ENCODE data around the gene TCF12.
"Not testable (repeated sequence)": the region's sequence is repeated elsewhere in the genome, so short reads cannot be mapped to it uniquely, and the experiment has no call there.

TCF12 gene

DNA sequence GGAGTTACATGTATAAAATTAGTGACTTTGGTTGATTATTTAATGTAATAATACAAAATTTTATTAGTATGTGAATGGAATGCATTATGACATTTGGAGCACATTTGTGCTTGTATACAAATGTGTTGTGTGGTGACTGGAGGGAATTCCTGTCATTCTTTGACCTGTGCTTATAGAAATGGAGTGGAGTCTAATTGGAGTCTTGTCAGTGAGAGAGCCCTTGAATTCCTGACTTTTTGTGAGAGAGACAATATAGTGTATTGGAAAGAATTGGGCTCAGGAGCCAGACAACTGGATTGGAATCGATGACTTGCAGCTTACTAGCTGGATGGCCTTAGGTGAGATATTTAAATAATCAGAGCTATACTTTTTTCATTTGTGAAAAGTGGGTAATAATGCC, 9.4 kb downstream of the TCF12 start:
- Histone ChIP-seq H3K4me1 (ENCODE audit: insufficient read depth, insufficient read length) (no peaks in the 10 kb centered on the region), H3K27me3 (ENCODE audit: insufficient read depth, insufficient read length) (no peaks in the 10 kb centered on the region), H3K36me3 (ENCODE audit: insufficient read depth, insufficient read length, low read length) (peaks cover 39% of the 10 kb centered on the region), H3K9me3 (ENCODE audit: insufficient read depth, low read length) (no peaks in the 10 kb centered on the region), H3K4me3 (ENCODE audit: insufficient read length, low read depth) (no peak overlapping the region), H3K9ac (ENCODE audit: insufficient read length, low read depth) (no peak overlapping the region)
- DNase-seq (ENCODE audit: low read depth, low spot score), result no peak
- TF ChIP-seq SUZ12 (IDR thresholded peaks at IDR 0.05; ENCODE audit: extremely low read depth, insufficient read depth, insufficient read length), result no peak
- no peak for TF ChIP-seq ZNF274 (IDR thresholded peaks at IDR 0.05; ENCODE audit: low read depth, low read length)

DNA sequence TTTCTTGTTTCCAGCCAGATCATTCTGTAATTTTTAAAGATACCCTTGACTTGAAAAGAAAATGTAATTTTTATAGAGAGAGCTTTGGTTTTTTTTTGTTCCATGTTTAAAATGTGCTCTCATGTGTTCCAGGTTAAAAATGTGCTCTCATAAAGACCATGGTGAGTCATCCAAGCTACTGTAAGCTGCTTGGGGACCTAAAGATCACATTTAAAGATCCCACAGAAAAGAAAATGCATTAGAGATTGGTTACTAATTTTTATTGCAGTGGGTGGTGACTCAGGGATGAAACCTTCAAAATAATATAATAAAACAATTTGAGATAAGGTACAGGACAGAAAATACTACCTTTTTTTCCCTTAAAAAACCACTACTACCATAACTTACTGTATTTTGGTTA, 11.0 kb downstream of the TCF12 start:
- Histone ChIP-seq H3K36me3 (ENCODE audit: insufficient read depth, insufficient read length, low read length) (peaks cover 24% of the 10 kb centered on the region), H3K4me1 (ENCODE audit: insufficient read depth, insufficient read length) (no peaks in the 10 kb centered on the region)

DNA sequence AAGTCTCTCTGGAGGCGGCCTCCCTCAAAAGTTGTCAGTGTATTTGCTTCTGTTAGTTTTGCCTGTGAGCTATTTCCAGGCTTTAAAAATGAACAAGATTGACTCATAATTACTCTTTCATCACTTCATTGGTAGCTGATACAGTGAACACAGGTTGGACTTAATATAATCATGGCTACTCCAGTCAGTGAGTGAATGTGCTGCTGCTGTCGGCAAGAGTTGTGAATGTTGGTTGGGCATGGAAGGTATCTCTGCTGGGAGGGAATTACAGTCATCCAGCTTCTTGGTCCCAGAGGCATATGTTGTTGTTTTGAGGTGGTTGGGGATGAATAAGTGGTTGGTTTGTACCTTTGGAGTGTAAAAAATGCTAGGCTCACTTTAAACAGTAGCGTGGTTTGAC, 11.5 kb downstream of the TCF12 start:
- Histone ChIP-seq H3K4me1 (ENCODE audit: insufficient read depth, insufficient read length) (no peaks in the 10 kb centered on the region), H3K27me3 (ENCODE audit: insufficient read depth, insufficient read length) (no peaks in the 10 kb centered on the region), H3K4me3 (ENCODE audit: insufficient read length, low read depth) (no peak overlapping the region), H3K9me3 (ENCODE audit: insufficient read depth, low read length) (0 out of 2 replicates have a peak, but pooled peaks cover 4% of the 10 kb centered on the region), H3K36me3 (ENCODE audit: insufficient read depth, insufficient read length, low read length) (peaks cover 21% of the 10 kb centered on the region), H3K9ac (ENCODE audit: insufficient read length, low read depth) (no peak overlapping the region)
- TF ChIP-seq SUZ12 (IDR thresholded peaks at IDR 0.05; ENCODE audit: extremely low read depth, insufficient read depth, insufficient read length) (no peak), ZNF274 (IDR thresholded peaks at IDR 0.05; ENCODE audit: low read depth, low read length) (no peak), YY1 (IDR thresholded peaks at IDR 0.05; ENCODE audit: insufficient read depth, insufficient read length) (no peak)
- DNase-seq (ENCODE audit: low read depth, low spot score), result no peak

More for the DNA sequence above, 11.0 kb downstream of the TCF12 start:
- Histone ChIP-seq H3K27me3 (ENCODE audit: insufficient read depth, insufficient read length) (no peaks in the 10 kb centered on the region), H3K4me3 (ENCODE audit: insufficient read length, low read depth) (no peak overlapping the region), H3K9ac (ENCODE audit: insufficient read length, low read depth) (no peak overlapping the region), H3K9me3 (ENCODE audit: insufficient read depth, low read length) (no peaks in the 10 kb centered on the region)
- TF ChIP-seq YY1 (IDR thresholded peaks at IDR 0.05; ENCODE audit: insufficient read depth, insufficient read length) (no peak), ZNF274 (IDR thresholded peaks at IDR 0.05; ENCODE audit: low read depth, low read length) (no peak), SUZ12 (IDR thresholded peaks at IDR 0.05; ENCODE audit: extremely low read depth, insufficient read depth, insufficient read length) (no peak)
- no peak for DNase-seq (ENCODE audit: low read depth, low spot score)

DNA sequence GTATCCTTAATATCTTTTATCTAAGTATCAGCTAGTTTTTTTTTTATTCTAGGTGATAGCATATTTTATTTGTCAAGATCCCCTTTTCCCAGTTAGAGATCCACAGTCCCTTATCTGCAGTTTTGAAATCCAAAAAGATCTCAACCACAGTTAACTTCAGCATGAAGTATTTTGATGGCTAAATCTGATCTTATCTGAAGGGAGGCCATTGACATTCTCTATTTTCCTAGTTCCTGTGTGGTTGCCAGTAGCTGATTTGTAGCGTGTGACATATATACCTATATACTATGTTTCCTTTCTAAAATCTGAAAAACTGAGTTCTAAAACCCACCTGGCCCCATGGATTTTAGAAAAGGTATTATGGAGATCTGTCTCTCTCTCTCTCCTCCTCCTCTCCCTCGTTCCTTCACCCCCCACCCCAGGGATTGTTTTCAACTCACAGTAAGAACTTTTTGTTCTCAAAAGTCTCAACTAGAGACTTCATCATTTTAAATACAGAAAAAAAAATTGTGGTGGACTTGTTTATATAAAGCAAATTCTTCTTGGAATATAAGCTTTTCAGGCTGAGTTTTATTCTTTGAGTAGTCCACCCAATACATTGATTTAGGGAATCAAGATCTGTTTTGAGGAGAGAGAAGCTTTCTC, 12.3 kb downstream of the TCF12 start:
- Histone ChIP-seq H3K9me3 (ENCODE audit: insufficient read depth, low read length) (0 out of 2 replicates have a peak, but pooled peaks cover 12% of the 10 kb centered on the region), H3K27me3 (ENCODE audit: insufficient read depth, insufficient read length) (no peaks in the 10 kb centered on the region), H3K4me1 (ENCODE audit: insufficient read depth, insufficient read length) (no peaks in the 10 kb centered on the region), H3K4me3 (ENCODE audit: insufficient read length, low read depth) (no peak overlapping the region), H3K36me3 (ENCODE audit: insufficient read depth, insufficient read length, low read length) (peaks cover 15% of the 10 kb centered on the region), H3K9ac (ENCODE audit: insufficient read length, low read depth) (no peak overlapping the region)
- DNase-seq (ENCODE audit: low read depth, low spot score), result no peak
- TF ChIP-seq SUZ12 (IDR thresholded peaks at IDR 0.05; ENCODE audit: extremely low read depth, insufficient read depth, insufficient read length), result no peak

DNA sequence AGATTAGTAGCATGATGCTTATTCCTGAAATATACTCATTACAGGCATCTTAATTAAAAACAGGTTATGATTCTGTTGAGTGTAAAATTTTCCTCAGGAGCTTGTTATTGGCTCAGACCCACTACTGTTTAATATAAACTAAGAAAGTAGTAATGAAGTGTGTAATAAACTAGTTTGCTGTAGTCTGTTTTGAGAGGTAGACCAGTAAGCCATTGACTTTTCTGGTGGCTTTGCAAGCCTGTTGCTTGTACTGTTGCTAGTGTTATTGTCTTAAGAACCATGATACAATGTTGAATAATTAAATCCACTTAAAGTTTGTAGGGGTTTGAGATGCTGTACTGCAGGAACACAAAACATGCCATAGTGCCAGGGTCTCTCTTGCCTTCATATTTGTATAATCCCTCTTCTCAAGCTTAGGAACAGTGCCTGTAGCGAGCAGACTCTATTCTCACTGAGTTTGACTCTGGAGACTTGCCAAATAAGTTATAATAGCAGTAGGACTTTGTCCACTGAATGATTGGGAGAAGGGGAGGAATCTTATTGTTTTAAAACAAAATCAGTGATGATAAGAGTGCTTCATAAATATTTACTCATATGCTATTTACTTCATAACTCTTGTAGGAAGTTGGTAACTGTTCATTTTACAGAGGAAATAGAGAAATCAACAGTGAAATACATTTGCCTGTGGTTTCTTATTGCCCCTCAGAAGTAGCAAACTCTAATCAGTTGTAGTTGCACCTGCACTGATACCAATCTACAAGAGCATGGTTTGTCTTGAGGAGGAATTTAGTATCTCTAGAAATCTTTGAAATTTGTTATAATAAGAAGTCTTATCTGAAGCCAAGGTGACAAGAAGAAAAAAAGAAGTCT, 13.4 kb downstream of the TCF12 start:
- Histone ChIP-seq H3K9me3 (ENCODE audit: insufficient read depth, low read length) (0 out of 2 replicates have a peak, but pooled peaks cover 12% of the 10 kb centered on the region), H3K27me3 (ENCODE audit: insufficient read depth, insufficient read length) (no peaks in the 10 kb centered on the region), H3K4me3 (ENCODE audit: insufficient read length, low read depth) (no peak overlapping the region), H3K9ac (ENCODE audit: insufficient read length, low read depth) (no peak overlapping the region), H3K36me3 (ENCODE audit: insufficient read depth, insufficient read length, low read length) (peaks cover 13% of the 10 kb centered on the region), H3K4me1 (ENCODE audit: insufficient read depth, insufficient read length) (no peaks in the 10 kb centered on the region)
- no peak for DNase-seq (ENCODE audit: low read depth, low spot score)
- TF ChIP-seq SUZ12 (IDR thresholded peaks at IDR 0.05; ENCODE audit: extremely low read depth, insufficient read depth, insufficient read length) (no peak), ZNF274 (IDR thresholded peaks at IDR 0.05; ENCODE audit: low read depth, low read length) (no peak), YY1 (IDR thresholded peaks at IDR 0.05; ENCODE audit: insufficient read depth, insufficient read length) (no peak)

DNA sequence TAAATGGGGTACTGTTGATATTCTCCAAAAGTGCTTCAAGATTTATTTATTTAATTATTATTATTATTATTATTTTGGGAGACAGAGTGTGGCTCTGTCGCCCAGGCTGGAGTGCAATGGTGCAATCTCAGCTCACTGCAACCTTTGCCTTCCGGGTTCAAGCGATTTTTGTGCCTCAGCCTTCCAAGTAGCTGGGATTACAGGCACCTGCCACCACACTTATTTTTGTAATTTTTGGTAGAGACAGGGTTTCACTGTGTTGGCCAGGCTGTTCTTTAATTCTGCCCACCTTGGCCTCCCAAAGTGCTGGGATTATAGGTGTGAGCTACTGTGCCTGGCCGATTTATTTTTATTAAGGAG, 14.0 kb downstream of the TCF12 start:
- H3K4me1 ChIP-seq (ENCODE audit: insufficient read depth, insufficient read length); H3K9ac ChIP-seq (ENCODE audit: insufficient read length, low read depth); H3K4me3 ChIP-seq (ENCODE audit: insufficient read length, low read depth); DNase-seq (ENCODE audit: low read depth, low spot score); H3K27me3 ChIP-seq (ENCODE audit: insufficient read depth, insufficient read length): not testable (repeated sequence)
- Histone ChIP-seq H3K36me3 (ENCODE audit: insufficient read depth, insufficient read length, low read length) (peaks cover 13% of the 10 kb centered on the region), H3K9me3 (ENCODE audit: insufficient read depth, low read length) (0 out of 2 replicates have a peak, but pooled peaks cover 12% of the 10 kb centered on the region)

DNA sequence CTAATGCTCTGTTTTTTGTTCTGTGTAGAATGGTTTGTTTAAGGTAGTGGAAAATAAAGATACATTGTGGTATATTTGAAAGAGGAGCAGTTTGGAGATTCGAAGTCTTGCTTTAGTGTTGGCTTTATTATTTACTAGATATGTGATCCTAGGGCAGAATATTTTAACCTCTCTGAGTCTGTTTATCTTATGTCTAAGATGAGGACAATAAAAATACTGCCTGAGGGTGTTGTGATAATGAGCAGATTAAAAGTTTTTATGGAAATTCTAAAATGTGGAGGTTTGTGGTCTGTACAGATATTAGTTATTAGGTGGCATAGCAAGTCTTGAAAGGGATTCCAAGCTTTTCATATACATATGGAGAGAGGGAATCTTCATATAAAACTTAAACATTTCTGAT, 15.0 kb downstream of the TCF12 start:
- H3K9me3 ChIP-seq (ENCODE audit: insufficient read depth, low read length), result 0 out of 2 replicates have a peak, but pooled peaks cover 12% of the 10 kb centered on the region
- TF ChIP-seq YY1 (IDR thresholded peaks at IDR 0.05; ENCODE audit: insufficient read depth, insufficient read length), result no peak
- no peak for TF ChIP-seq SUZ12 (IDR thresholded peaks at IDR 0.05; ENCODE audit: extremely low read depth, insufficient read depth, insufficient read length)
- TF ChIP-seq ZNF274 (IDR thresholded peaks at IDR 0.05; ENCODE audit: low read depth, low read length), result no peak
- DNase-seq (ENCODE audit: low read depth, low spot score), result no peak
- H3K4me3 ChIP-seq (ENCODE audit: insufficient read length, low read depth), result no peak overlapping the region
- peaks cover 13% of the 10 kb centered on the region for H3K36me3 ChIP-seq (ENCODE audit: insufficient read depth, insufficient read length, low read length)
- no peak overlapping the region for H3K9ac ChIP-seq (ENCODE audit: insufficient read length, low read depth)
- H3K4me1 ChIP-seq (ENCODE audit: insufficient read depth, insufficient read length), result no peaks in the 10 kb centered on the region
- H3K27me3 ChIP-seq (ENCODE audit: insufficient read depth, insufficient read length), result no peaks in the 10 kb centered on the region
